ENCODE results near the gene ARHGEF12.

GRCh38 chr11:120395778-120396177 is 59.6 kb downstream of the ARHGEF12 start:
- TF ChIP-seq CTCF (IDR thresholded peaks at IDR 0.05) (no peak), POLR2A (IDR thresholded peaks at IDR 0.05) (no peak)

Measured in thyroid gland (tissue), 4 donors.